HG03108 (cell line): ENCODE results near the gene NEXMIF.
"Not testable (repeated sequence)": the region's sequence is repeated elsewhere in the genome, so short reads cannot be mapped to it uniquely, and the experiment has no call there.

Experiments
- ATAC-seq: cut with Tn5 transposase; IDR thresholded peaks from one replicate; pipeline ENCODE4 v1.9.1; 2021; ENCODE audit warnings: moderate library complexity; ENCODE audit not compliant: unreplicated experiment

The NEXMIF gene

DNA sequence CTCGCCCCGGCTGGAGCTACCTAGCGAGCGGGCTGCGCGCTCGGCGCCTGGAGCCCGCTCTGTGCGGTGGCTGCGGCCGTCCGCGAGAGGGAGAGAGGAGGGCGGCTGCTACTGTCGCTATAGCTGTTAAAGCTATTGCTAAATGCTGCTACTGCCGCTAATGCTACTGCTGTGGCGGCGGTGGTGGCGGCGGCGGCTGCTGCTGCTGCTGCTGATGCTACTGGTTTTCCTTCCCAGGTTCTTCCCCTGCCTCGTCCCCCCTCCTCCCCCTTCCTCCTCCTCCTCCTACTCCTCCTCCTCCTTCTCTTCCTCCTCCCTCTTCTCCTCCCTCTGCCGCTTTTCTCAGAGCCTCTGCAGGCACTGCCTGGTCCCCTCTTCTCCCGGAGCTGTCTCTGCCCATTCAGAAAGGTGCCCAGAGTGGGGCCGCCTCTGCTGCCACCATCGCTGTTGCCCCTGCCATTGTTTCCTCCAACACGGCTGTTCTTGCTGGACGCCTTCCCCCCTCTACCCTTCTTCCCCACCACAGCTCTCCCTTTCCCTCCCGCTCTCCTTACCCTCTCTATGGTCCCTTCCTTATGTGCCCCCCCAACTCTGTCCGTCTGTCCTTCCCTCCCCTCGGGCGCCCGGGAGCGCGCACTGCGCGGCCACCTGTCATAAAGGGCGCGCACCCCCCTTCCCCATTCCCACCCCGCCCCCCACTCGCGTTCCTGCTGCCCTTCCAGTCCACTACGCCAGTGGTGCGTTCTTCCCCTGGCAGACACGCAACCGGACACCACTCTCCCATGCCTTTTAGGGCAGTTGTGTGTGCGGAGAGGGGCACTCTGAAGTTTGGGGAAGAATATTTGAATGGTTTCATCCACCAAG lies at the start of gene NEXMIF:
NEXMIF (minus strand) TSS at position 228 of the 864 bp plus-strand sequence.
- peak; percentile 46 for ATAC-seq

DNA sequence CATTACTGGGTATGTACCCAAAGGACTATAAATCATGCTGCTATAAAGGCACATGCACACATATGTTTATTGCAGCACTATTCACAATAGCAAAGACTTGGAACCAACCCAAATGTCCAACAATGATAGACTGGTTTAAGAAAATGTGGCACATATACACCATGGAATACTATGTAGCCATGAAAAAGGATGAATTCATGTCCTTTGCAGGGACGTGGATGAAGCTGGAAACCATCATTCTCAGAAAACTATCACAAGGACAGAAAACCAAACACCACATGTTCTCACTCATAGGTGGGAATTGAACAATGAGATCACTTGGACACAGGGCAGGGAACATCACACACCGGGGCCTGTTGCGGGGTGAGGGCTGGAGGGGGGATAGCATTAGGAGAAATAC lies 36.7 kb upstream of the NEXMIF start:
- not testable (repeated sequence) for ATAC-seq

DNA sequence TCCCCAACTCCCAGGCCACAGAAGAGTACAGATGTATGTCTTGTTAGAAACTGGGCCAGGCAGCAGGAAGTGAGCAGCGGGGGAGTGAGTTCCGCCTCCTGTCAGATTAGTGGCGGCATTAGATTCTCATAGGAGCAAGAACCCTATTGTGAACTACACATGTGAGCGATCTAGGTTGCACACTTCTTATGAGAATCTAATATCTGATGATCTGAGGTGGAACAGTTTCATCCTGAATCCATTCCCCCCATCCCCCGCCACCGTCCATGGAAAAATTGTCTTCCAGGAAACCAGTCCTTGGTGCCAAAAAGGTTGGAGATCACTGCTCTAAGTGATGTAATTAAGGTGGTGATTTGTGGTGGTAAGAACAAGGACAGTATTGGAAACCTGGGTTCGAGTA lies 24.5 kb upstream of the NEXMIF start:
- no peak for ATAC-seq

DNA sequence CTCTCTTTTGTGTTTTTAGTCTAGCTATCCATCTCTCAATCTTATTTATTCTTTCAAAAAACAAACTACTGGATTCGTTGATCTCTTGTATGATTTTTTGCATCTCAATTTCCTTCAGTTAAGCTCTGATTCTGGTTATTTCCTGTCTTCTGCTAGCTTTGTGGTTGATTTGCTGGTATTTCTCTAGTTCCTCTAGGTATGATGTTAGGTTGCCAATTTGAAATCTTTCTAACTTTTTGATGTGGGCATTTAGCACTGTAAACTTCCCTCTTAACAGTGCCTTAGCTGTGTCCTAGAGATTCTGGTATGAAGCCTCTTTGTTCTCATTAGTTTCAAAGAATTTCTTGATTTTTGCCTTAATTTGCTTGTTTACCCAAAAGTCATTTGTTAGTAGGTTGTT lies 15.2 kb upstream of the NEXMIF start:
- ATAC-seq = no peak

DNA sequence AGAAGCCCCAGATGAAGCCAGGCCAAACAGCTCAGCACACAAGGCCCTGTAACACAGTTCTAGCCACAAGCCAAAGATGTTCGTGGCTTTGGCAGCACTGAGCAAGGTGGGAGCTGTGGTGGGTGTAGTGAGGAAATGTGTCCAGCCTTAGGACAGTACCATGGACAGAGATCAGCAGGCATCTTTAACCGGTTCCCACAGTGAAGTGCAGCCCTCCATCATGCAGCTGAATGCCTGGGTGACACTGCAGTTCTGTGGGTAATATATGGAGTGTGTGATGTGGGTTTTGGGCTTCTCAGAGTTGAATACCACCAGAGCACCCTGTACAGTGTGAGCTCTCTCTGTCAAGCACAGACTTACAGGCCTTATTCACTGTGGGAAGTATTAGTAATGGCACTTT lies 6.0 kb upstream of the NEXMIF start:
- no peak for ATAC-seq

DNA sequence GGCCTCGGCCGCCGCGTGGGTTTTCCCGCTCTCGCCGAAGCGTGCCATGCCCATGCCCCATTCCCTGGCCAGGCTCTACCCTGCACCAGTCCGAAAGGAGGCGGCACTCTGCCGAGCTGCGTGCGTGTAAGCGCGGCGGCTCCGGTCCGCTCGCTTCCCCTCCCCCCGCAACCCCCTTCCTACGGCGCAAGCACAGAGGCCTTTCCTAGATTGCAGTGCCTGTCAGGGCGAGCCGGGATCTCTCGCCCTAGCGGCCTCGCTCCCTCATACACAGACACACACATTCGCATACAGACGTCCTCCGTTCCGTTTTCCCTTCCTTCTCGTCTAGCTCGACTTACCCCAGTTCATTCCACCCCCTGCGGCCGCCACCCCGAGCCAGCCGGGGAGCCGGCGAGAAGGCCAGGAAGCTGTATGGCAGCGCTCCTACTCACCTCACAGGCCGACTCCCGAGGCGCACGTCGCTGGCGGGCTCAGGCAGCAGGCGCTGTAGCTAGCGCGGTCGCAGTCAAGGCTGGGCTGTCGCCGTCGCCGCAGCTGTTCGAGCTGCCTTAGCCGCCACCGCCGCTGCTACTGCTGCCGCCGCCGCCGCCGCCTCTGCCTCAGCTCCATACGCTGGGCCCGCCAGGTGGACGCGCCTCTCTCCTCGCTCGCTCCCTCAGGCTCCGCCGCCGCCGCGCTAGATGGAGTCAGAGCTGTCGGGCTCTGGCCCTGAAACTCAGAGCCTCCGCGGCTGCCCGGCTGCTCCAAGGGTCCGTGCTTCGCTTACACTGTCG lies 615 bp downstream of the NEXMIF start:
- ATAC-seq = peak; percentile 27

DNA sequence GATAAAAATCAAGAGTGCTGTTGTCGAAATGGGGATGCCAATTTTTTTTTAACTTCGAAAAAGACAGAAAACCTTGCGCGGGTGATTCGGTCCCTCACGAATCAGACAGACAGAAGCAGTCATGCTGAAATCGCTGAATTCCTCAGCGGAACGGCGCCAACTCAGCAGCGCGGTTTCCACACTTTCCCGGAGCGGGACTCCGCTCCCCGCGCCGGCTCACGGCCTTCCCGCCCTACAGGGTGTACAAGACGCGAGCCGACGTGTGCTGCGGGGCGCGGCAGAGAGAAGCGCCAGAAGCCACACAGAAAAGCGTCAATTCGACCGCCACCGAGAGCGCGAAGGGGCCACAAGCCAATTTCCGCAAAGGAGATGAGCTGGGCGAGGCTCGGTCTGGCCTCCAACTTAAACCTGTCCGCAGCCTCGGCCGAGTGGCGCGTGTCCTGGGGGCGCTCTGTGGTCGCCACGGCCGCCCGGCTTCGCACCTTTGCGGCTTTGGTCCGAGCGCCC lies 1.3 kb downstream of the NEXMIF start:
- no peak for ATAC-seq

DNA sequence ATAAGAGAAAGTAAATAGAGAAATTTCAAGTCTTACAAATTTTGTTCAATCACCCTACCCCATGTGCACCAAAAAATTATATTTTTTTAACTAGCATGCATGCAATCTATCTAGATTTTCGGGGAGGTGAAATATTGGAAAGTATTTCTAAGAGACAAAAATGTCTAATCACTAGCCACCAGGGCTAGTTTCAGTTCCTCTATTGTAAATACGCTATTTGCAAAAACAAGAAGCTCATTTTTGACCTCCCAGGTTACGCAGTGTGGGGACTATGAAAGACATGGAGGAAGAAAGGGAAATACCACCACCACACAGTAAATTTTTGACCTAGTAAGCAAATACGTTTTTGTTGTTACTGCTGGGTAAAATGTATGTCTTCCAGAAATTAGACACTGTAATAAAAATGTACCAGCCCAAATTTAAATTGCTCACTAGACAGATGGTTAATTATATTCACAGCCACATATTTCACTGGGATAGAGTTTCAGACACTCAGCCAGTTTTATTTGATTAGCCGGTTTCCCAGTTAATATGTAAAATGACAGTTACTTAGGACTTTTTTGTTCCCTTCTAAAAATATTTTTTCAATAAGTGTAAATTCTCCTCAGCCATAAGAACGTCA lies 2.2 kb downstream of the NEXMIF start:
- peak; percentile 80 for ATAC-seq

DNA sequence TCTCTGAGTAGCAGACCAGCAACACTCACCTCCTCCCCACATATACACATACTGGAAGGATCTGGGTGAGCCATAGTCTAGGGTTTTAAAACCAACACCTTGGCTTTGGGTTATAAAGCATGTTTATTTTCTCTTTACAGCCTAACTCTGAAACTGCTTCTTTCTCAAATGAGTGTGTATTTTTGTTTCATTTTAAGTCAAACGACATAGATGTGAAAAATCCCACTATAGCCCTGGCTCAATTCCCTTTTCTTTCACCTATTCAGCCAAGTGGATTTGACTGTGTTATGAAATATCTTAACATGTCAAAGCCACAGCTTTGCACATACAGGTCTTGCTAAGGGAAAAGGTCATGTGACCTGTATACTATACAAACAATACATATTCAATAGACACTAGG lies 13.8 kb downstream of the NEXMIF start:
- ATAC-seq = peak; percentile 76

DNA sequence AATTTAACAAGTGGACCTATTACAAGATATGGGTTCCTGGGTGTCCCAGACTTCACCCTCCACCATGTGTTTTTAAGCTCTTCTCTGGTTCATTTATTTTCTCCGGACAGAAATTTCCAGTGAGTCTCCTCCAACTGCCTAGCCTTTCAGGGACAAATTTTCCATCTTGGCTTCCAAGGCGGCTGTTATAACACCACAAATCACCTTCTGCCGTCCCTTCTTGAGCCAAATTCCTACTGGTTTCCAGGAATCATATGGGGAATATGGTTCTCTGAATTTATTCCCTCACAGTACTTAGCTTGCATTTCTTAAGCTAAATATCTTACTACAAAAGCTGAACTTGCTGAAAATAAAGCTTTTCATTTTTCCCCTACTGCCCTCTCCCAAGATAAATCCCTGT lies 18.8 kb downstream of the NEXMIF start:
- ATAC-seq = no peak

DNA sequence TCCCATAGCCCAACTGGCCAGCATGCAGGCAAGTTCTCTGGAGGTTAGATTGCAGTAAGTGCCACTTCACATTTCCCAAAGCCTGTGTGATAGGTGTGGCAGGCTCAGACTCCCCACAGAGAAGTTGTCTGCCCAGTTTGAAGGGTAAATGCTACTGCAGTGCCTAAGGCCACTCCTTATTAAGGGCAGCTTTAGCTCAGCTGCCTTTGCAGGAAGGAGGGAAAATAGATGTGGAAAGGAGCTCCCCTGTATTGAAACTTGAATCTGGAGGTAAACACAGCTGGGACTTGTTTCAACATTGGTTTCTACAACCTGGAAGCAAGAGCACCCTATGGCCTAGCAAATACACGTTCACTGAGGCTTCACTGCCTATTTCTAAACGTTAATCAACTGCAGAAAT lies 22.4 kb downstream of the NEXMIF start:
- ATAC-seq = no peak

DNA sequence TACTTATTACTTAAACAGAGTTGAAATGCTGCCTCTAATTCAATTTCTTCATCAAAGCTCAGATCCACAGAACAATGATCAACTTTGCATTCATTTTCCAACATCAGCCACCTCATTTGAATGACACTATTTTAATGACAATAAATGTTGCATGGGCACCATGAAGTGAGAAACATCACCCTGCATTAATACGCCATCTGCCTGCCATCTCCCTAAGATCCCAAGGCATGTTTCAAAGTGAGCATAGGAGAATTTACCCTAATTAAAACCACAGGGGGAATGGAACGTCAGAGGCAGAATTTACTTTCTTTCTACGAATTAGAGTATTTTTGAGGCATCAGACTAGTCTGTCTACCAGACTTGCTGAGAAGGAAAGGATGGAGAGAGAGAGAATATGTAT lies 32.7 kb downstream of the NEXMIF start:
- ATAC-seq = no peak

DNA sequence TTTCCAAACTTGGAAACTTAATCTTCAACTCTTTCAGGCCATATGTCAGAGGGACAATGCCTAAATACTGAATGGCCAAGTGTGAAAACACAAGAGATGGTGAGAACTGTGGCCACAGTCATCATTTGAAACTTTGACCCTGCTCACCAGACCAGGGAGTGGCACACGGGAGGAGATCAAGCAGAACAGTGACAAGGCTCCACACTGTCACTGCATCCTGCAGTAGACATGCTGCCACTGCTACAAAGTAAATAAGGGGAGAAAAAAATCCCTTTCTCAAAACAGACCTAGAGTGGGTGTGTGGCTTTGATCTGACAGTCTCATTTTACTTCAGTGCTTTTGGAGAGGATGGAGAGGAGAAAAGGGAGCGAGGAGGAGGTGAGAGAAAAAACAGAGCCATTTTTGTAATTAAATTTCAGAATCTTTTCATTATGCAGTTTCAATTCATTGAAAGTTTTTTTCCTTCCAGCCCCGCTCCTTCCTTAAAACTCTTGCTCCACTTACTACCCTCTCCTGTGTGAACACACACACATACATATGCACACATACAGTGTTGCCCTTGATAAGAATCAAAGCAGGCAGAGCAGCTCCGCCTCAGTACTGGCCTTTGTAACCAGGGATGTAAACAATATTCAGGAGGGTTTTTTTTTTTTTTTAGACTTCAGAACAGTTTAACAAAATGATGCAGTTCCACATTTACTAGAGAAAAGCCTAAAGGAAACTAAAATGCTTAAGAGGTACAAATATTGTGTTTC lies 34.4 kb downstream of the NEXMIF start:
- peak; percentile 96 for ATAC-seq

DNA sequence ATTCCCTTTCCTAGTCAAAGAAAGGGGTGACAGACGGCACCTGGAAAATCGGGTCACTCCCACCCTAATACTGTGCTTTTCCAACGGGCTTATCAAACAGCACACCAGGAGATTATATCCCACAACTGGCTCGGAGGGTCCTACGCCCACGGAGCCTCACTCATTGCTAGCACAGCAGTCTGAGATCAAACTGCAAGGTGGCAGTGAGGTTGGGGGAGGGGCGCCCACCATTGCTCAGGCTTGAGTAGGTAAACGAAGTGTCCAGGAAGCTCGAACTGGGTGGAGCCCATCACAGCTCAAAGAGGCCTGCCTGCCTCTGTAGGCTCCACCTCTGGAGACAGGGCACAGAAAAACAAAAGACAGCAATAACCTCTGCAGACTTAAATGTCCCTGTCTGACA lies 42.9 kb downstream of the NEXMIF start:
- not testable (repeated sequence) for ATAC-seq

DNA sequence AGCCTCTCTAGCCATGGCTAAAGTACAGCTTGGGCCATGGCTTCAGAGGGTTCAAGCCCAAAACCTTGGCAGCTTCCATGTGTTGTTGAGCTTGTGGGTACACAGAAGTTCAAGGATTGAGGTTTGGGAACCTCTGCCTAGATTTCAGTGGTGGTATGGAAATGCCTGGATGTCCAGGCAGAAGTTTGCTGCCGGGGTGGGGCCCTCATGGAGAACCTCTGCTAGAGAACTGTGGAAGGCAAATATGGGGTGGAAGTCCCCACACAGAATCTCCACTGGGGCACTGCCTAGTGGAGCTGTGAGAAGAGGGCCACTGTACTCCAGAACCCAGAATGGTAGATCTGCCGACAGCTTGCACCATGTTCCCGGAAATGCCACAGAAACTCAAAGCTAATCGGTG lies 59.5 kb downstream of the NEXMIF start:
- ATAC-seq = no peak

DNA sequence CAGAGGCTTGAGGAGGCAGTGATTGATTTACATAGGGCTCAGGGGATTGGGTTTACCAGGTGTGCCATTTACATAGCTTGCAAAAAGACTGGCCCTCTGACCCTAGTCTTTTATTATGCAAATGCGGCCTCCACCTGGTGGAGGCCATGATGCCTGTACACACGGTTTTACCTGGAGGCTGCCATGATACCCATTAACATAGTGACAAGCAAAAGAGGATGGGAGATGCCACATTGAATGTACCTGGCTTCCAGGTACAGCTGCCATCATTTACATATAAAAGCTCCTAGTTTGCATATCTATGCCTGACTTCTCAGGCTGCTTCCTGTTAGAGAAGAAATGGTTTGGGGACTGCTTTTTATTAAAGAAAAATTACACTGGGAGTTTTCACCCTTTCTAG lies 72.0 kb downstream of the NEXMIF start:
- no peak for ATAC-seq

DNA sequence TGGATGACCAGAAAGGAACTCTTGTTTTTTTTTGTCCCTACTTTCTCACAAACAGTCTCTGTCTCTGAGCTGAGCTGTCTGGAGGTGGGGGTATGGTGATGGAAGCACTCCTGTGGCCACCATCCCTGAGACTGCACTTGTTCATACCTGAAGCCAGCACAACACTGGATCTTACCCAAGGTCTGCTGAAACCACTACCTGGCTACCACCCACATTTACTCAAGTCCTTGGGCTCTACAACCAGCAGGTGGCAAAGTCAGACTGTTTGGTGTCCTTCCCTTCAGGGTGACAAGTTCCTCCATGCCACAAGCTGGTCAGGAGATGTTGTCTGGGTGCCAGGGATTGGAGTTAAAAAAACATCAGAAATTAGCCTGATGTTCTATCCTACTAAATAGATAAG lies 89.7 kb downstream of the NEXMIF start:
- ATAC-seq = no peak

DNA sequence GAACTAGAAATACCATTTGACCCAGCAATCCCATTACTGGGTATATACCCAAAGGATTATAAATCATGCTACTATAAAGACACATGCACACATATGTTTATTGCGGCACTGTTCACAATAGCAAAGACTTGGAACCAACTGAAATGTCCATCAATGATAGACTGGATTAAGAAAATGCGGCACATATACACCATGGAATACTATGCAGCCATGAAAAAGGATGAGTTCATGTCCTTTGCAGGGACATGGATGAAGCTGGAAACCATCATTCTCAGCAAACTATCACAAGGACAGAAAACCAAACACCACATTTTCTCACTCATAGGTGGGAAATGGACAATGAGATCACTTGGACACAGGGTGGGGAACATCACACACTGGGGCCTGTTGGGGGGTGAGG lies 105.5 kb downstream of the NEXMIF start:
- ATAC-seq = not testable (repeated sequence)

DNA sequence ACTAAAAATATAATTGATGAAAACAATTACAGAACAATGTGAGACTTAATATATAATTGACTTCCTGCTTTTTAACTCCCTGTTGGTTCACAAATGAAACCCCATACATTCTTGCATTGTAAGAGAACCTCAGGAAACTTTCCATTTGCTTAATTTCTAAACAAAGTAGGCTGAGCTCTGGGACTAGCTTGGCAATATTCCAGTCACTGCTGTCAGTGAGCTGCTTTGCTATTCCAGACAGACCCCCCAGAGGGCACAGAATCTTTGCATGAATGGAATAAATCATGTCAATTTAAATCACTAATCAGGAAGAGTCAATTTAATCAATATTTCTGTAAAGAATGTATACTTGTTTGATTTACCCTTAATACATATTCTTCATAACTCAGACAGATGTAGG lies 110.6 kb downstream of the NEXMIF start:
- ATAC-seq = no peak

DNA sequence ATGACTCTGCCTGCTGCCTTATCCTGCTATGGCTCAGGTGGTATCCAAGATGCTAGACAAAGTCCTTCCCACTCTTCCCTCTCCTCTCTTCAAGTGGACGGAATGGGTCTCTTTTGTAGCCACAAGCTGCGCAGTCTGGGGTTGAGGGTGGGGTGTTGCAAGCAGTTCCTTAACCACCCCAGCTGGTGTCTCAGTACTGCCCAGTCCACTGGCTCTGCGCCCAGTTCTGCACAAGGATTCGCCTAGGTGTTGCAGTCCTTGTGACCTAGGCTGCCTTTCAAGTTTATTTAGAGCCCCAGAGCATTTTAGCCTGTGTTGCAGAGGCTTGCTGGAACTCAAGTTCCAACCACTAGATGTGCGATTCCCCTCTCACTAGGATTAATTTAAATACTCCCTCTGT lies 120.7 kb downstream of the NEXMIF start:
- ATAC-seq = no peak

DNA sequence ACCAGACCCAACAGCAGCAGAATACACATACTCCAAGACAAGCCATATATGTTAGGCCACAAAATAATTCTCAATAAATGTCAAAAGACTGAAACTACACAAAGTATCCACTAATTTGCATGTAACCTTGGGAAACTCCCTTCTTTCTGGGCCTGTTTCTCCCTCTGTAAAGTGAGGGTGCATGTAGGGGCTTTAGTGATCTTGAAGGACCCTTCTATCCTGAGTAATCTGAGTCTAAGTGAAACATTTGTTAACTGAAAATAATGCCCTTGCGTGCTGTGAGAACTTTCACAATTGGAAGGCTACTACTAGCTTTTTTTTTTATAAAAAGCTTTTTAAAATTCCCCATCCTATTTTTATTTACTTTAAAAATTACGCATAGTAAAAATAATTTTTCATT lies 125.2 kb downstream of the NEXMIF start:
- ATAC-seq = no peak
